NB4 (cell line): ENCODE data around the gene CNTNAP2.

ENCODE experiments used
- CTCF ChIP-seq: IDR thresholded peaks from one replicate; pipeline ENCODE4 v1.5.1; 2012; ENCODE audit warnings: low read depth, low read length
- MAX ChIP-seq: IDR thresholded peaks from 2 replicates; pipeline ENCODE4 v1.6.1; 2011; ENCODE audit warnings: low read depth, low read length
- POLR2A ChIP-seq: IDR thresholded peaks from 2 replicates; pipeline ENCODE4 v1.6.1; 2011; ENCODE audit warnings: mild to moderate bottlenecking; ENCODE audit not compliant: insufficient read length; ENCODE audit errors: extremely low read depth

- no peak for TF ChIP-seq MAX
- TF ChIP-seq CTCF = no peak
- no peak for TF ChIP-seq POLR2A
Observed at GRCh38 chr7:147811923-147812322, 1695.3 kb downstream of the CNTNAP2 start.
